Endometrium (tissue), 2 donors: ENCODE measurements around the gene DNAI1.
"Not testable (repeated sequence)": the region's sequence is repeated elsewhere in the genome, so short reads cannot be mapped to it uniquely, and the experiment has no call there.

ENCODE experiments used
- FAIRE-seq: peaks from 2 replicates; lab custom pipeline; 2012; peaks lifted over from hg19 to GRCh38; lab: Jason Lieb, UNC
- donor health status: control.
- donor health status: control.

Gene DNAI1

DNA sequence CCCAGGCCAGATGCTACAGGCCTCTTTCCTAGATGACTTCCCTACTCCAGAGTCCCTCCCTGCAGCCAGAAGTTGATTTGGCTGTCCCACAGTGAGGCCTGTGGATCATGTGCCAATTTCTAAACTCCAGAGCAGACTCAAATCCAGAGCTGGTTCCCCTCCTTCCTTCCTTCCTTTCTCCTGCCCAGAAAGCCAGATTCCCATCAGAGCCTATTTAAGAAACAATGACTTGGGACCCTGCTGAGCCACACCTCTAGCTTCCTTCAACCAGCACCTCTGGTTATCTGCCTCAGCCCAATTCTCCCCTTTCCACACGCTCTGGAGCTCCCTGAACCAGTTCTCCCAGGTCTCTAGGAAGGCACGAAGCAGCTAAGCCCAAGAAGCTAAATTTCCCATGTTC is 7.5 kb upstream of the DNAI1 start:
- no peak for FAIRE-seq

GRCh38 chr9:34451545-34451944 is 7.1 kb upstream of the DNAI1 start:
- FAIRE-seq: no peak

GRCh38 chr9:34452568-34452967 is 6.0 kb upstream of the DNAI1 start:
- FAIRE-seq: no peak

GRCh38 chr9:34454571-34455065 is 4.0 kb upstream of the DNAI1 start:
- FAIRE-seq: no peak

DNA sequence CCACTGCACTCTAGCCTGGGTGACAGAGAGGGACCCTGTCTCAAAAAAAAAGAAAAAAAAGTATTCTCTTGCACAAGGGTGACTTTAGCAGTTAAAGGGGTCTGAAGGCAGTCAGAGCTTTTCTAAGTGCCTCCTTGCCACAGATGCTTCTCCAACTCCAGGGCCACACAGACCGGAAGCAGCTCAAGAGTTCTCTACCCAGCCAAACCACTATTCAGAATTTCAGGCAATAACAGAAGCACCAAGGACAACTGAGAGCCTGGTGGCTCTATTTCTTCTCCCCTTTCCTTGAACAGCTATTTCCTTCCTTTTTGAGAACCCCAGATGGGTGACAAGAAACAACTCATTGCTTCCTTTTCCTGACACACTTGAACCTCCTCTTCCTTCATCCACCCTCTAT is 2.5 kb upstream of the DNAI1 start:
- FAIRE-seq: no peak

DNA sequence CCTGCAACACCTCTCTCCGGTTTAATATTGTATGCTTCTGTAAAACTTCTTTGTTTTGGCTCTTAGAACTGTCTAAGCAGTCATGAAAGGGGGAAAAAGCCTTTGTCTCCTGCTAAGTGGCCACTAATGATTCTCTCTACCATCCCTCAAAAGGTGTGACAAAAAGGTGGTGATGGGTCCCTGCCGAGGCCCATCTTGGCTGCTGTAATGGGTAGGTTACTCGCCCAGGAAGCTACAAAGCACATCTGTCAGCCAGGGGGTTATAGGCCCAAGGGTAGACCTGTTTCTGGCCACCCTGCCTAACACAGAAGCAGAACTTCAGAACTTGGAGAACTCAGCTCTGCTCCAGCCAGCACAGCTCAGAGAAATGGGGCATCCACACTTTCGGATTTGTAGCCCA is 1.9 kb upstream of the DNAI1 start:
- no peak for FAIRE-seq

- no peak for FAIRE-seq
Observed at GRCh38 chr9:34457266-34458012, 1.2 kb upstream of the DNAI1 start.

GRCh38 chr9:34458959-34459340 is 345 bp downstream of the DNAI1 start:
- FAIRE-seq: no peak

DNA sequence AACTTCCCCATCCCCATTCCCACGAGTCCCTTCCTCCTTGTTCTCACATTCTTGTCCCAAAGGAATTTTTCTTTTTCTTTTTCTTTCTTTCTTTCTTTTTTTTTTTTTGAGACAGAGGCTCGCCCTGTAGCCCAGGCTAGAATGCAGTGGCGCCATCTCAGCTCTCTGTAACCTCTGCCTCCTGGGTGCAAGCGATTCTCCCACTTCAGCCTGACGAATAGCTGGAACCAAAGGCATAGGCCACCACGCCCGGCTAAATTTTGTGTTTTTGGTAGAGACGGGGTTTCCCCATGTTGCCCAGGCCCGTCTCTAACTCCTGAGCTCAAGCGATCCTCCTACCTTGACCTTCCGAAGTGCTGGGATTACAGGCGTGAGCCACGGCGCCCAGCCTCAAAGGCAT is 751 bp downstream of the DNAI1 start:
- FAIRE-seq: no peak

- no peak for FAIRE-seq
Observed at GRCh38 chr9:34459941-34460340, 1.3 kb downstream of the DNAI1 start.

- FAIRE-seq: no peak
Observed at GRCh38 chr9:34463098-34463900, 4.7 kb downstream of the DNAI1 start.

GRCh38 chr9:34463901-34464232 is 5.3 kb downstream of the DNAI1 start:
- FAIRE-seq: no peak

- no peak for FAIRE-seq
Observed at GRCh38 chr9:34464571-34464970, 6.0 kb downstream of the DNAI1 start.

DNA sequence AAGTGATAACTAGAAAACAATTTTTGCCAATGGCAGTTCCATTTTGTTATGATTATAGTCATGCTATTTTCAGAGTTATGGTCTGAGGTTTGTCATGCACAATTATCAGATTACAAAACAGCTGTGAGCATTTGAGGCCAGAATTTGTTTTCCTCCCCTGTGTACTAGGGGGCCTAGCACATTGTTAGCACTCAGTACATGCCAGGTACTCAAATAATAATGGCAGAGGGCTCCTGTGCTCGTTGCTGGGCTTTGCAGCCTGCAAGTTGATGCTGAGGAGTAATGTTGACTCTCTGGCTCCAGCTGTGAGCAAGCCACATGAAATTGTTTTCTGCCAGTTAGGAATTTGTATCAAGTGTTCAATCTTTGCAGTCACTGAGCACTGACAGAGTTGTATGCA is 6.9 kb downstream of the DNAI1 start:
- no peak for FAIRE-seq

DNA sequence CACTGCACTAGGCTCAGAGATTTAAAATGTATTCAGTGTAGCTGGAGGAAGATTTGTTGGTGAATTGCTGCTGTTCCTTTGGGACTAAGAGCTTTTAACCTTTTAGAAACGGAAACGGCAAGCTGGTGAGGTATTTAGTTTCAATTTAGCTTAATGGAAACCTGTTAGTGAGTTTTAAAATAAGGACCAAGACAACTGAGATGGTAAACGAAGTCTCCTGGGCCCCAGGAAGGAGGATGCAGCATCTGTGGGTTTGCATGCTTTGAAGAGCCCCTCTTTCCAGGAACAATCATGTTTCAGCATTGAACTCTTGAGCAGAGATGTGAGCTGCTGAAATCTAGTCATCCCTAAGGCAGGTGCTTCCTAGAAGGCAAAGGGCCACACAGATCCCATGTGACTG is 16.5 kb downstream of the DNAI1 start:
- FAIRE-seq: no peak

- FAIRE-seq: no peak
Observed at GRCh38 chr9:34477541-34477940, 18.9 kb downstream of the DNAI1 start.

GRCh38 chr9:34479431-34479866 is 20.8 kb downstream of the DNAI1 start:
- no peak for FAIRE-seq

- not testable (repeated sequence) for FAIRE-seq
Observed at GRCh38 chr9:34481620-34482019, 23.0 kb downstream of the DNAI1 start.

- FAIRE-seq: not testable (repeated sequence)
Observed at GRCh38 chr9:34482746-34483145, 24.1 kb downstream of the DNAI1 start.

GRCh38 chr9:34484678-34485077 is 26.1 kb downstream of the DNAI1 start:
- FAIRE-seq: no peak

DNA sequence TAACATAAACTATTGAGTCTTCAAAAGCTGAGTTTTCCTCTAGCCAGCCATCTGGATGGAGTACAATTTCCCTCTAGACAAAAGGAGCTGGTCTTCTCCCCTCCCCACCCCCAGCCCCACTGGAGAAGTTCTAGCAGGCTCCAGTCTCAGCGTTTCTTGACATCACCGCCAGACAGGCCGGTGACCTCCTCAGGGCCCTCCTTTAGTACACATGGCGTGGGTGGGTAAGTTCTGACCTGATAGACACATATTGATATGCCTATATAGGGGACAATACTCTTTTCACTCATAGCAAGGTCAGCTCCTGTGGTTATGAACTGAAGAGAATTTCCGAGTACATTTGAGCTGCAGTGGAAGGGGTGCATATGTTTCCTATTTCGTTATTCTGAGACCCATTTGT is 27.2 kb downstream of the DNAI1 start:
- no peak for FAIRE-seq

DNA sequence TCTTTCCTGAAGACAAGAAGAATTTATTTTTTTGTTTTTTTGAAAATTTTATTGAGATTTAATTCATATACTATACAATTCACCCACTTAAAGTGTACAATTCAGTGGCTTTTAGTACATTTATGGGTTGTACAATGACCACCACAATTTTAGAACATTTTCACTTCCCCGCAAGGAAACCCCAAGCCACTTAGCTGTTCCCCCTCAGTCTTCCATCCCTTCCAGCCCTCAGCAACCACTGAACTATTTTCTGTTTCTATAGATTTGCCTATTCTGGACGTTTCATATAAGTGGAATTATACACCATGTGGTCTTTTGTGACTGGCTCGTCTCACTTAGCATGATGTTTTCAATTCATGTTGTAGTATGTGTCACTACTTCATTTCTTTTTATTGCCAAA is 28.0 kb downstream of the DNAI1 start:
- no peak for FAIRE-seq

DNA sequence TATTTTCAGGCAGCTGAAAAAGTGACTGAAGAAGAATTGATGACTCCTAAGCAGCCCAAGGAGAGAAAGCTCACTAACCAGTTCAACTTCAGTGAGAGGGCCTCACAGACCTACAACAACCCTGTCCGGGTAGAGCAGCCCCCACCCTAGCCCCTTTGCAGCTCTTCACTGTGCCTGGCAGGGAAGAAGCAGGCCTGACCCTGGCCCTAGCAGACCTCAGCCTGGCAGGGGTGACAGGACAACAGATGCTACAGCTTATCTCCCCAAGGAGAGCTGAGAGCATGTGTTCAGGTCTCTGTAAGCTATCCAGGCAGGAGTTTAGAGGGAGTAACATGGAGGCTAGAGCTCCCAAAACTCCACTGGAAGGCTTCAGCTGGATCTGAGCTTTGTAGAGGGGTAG is 31.8 kb downstream of the DNAI1 start:
- no peak for FAIRE-seq

- no peak for FAIRE-seq
Observed at GRCh38 chr9:34490760-34491159, 32.2 kb downstream of the DNAI1 start.
